Activated T-helper 9 cell treated with anti-CD3 and anti-CD28 coated beads, Interleukin-2, amount 50 U/mL, for 16 hours (primary cell): ENCODE results near the gene AQP6.

Experiments used
- DNase-seq: peaks from one replicate; pipeline ENCODE4 v3.0.0-alpha.2; 2020; ENCODE audit warnings: low read depth

Gene AQP6

DNA sequence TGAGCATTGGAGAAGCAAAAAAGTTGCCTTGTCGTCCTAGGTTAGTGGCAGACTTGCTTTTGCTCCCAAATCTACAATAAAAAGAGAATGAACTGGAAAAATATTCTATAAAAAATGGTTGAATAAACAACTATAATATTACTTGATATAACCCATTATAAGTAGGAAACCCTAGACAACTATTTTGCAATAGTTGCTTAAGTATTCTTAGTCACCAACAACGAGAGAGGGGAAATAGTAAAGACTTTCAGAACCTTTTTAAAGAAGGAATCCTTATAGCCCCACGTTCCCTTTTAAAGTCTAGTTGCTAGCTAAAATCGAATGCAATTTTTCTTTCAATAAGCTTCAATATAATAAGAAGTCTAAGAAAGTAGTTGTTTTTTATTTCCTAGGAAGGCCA lies 17.5 kb downstream of the AQP6 start:
- DNase-seq = no peak

DNA sequence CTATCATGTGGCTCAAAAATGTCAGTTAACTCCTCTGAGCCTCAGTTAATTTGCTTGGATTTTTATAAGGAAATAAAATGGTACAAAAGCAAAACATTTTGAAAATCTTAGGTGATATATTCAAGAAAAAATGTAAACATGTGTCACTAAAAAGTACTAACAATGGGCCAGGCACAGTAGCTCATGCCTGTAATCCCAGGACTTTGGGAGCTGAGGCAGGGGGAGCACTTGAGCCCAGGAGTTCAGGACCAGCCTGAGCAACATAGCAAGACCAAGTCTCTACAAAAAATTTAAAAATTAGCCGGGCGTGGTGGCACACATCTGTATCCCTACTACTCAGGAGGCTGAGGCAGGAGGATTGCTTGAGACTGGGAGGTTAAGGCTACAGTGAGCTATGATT lies 25.7 kb downstream of the AQP6 start:
- DNase-seq = no peak

DNA sequence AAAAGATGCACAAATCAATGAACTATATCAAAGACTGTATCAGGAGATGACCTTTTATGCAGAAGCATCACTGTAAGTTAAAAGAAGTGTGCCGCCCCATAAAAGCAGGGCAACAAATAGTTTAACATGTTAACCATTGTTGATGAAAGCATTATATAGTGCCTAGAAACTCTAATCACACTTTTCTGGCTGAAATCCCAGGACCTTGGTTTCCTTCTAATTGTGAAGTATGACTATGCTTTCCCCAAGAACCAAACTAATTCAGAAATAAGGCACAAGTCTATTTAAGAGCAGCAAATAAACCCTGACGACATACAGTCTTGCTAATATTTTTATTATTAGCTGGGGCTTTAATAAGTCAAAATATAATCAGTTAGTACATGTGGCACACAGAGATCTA lies 30.8 kb downstream of the AQP6 start:
- no peak for DNase-seq

DNA sequence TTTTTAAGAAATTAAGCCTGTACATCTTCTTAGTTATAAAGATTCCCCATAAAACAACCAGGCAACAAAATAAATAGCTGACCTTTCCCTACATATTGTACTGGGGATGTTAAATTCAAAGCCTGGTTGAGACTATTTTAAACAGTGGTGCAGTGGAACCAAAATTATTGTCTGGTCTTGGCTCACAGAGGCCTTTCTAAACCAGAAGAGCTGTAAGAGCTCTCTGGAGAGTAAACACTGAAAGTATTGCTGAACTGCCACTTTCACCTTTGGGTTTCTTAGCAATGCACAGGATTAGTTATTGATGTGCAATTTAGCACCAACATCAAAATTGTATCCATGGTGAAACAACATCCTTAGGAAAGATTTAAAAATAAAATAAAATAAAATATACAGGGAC lies 31.9 kb downstream of the AQP6 start:
- DNase-seq = no peak

DNA sequence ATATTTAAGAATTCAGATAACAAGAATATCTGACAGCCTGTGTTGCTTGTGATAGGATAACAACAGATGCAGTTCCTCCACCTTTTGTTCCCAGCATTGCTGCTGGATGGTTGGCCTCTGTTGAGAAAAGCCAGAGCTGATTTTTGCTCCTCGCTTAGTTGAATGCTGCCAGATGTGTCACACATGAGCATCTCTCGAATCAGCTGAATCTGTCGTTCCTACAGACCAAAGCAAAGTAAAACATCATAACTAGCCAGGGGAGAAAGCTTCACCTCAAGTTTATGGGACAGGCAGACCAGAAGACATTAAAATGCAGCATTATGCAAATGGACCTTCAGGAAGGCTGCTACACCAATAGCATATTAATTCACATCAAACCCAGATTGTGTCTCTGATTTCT lies 32.4 kb downstream of the AQP6 start:
- DNase-seq = no peak

DNA sequence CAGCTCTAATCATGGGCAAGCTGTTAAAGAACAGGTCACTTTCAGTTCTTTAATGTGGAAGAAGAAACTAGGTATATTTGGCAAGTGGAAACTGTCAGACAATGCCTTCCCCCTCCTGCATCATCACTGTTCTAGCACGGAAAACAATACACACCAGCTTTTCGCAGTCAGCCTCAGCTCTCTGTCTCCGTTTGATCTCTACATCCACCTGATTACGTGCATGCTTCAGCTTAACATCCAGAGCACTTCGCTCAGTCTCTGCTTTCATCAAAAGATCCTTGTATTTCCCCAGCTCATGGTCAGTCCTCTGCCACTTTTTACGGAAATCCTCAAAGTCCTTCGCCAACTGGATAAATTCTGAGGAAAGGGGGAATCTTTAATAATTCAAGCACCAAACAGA lies 33.5 kb downstream of the AQP6 start:
- no peak for DNase-seq

DNA sequence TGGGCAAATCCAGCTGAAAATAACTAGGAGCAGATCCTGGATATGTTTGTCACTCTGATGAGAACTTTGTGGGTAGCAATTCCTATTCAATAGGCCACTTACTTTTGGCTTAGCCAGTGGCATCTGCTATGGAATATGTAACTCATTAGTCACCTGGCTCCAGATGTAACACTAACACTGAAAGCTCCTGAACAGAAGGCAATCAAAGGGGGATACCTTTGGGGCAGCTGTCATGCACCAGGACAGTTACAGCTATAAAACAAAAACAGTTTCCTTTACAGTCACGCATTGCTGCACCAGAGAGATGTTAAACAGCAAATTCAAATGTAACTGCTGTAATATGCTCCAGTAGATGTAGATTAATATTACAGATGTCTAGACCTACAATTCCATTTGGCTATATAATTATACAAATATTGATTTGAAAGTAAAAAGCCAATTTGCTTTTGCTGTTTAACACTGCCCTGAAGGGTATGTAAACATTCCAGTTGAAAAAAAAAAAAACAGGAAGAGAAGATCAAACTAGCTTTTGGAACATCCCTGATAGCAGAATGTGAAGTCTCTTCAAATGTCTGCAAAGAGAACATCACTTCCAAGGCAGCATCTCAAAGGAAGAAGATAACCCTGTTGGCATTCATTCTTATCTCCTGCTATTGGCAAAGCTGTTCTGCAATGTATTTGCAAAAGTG lies 34.2 kb downstream of the AQP6 start:
- no peak for DNase-seq

DNA sequence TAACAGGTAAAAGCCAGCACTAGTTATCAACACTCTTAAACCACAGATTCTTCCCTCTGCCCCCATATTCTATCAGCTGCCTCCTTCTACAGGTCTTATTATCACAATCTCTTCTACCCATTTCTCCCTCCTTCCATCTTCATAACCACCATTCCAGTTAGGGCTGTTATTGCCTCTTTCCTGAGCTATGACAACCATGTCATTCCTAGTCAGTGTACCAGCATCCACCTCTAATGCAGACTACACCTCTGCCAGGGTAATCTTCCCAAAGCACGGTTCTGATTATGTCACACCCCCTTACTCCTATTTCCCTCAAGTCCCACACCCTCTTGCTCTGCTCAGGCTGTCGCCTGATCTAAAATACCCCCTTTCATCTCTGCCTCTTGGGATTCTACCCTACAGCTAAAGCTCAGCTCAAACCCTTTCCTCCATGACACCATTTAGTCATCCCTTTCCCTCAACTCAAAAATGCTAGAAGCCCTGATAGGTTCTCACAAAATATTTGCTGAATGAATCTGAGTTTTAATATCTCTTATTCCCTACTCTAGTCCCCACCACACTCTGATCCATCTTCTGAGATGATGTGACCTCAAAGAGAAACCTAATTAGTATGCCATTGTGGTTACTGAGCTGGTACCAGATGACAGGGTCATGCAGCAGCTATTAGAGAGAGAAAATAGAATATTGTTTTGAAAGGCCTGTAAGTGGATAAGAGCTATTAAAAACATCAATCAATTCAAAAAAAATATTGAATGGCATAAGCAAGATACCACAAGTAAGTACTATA lies 40.8 kb downstream of the AQP6 start:
- DNase-seq = no peak

DNA sequence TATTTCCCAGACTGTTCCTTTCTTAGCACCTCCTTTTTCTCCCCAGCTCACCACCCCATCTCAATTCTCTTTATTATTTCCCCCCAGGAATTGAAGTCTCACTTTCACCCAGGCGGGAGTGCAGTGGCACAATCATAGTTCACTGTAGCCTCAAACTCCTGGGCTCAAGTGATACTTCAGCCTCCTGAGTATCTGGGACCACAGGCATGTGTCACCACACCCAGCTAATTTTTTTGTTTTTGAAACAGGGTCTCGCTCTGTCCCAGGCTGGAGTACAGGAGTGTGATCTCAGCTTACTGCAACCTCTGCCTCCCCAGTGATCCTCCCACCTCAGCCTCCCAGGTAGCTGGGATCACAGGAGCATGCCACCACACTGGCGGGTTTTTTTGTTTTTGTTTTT lies 41.6 kb downstream of the AQP6 start:
- DNase-seq = no peak

DNA sequence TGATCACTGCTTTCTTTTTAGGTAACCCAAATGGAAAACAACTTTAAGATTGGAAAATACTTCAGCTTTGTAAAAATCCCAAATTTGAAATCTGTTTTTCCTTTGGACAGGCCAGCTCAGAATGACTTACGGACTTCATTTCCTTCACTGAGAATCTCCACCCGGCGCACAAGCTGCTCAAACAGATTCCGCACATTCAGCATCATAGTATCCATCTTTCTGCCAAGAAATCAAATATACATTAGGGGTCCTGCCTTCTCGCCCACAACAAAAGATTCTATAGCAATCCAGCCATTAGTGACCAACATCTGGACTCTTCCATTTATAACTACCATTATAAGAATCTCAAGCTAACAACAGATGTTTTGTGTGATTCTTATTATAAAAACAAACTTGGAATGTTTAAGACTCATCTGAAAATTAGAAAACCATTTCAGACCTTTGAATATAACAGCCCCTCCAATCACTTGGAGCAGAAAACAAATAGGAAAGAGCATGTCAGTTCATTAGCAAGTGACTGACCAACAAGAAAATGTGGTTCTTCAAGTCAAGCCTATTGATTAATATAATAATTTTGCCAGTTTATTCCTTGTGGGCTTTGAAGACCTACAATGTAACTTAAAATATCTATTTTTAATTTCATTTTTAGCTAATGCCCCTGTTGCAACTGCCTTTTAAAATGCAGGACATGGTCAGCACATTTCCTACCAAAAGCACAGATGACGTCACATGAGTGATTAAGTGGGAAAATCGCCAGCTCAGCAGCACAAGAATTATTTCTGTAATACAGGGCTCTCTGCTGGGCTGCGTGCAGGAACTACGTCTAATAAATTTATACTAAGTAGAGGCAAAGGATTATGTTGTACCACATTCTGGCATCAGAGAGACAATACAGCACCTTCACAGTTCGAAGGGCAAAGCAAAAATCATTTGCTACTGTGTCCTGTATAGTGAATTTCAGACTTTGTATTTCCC lies 44.0 kb downstream of the AQP6 start:
- DNase-seq = no peak

DNA sequence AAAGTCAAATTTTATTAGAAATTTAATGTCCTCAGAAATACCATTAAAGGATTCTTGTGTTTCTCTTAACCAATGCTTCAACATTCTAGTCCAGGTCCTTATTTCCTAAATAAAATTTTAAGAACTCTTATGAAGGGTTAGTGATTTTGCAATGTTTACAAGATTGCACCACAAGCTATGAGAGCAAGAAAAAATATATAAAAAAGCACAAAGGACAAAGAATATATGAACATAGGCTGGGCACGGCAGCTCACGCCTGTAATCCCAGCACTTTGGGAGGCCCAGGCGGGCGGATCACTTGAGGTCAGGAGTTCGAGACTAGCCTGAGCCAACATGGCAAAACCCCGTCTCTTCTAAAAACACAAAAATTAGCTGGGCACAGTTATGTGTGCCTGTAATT lies 44.9 kb downstream of the AQP6 start:
- no peak for DNase-seq

DNA sequence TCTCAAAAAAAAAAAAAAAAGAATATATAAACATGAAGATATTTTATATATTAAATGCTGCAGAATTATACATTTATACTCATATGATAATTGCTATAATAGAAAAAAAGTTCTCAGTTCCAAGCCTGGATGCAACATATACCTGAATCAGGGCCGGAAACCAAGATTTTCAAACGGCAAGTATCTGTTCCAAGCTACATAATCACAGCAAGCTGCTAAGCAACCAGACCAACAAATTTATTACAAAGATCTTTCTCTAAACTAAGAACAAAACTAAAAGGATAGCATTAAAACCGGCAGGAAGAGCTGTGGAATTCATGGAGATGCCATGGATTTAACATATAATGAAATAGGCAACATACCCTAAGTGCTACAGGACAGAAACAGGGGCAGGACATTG lies 45.4 kb downstream of the AQP6 start:
- DNase-seq = no peak

DNA sequence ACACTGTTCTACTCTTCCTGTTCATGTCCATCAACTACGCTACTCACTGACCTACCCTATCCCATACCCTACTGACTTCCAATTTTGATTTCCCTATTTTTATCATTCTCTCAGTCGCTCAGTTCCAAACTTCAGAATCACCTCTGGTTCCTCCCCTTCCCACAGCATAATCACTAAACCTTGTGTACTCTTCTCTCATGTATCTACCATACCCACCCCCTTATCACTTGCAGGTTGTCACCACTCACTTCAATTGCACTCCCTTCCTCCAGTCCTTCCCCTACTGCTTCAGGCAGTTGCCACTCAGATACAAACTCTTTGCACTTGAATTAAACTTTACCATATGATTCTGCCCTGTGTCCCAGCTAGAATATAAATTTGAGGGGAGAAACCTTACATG lies 46.2 kb downstream of the AQP6 start:
- no peak for DNase-seq

DNA sequence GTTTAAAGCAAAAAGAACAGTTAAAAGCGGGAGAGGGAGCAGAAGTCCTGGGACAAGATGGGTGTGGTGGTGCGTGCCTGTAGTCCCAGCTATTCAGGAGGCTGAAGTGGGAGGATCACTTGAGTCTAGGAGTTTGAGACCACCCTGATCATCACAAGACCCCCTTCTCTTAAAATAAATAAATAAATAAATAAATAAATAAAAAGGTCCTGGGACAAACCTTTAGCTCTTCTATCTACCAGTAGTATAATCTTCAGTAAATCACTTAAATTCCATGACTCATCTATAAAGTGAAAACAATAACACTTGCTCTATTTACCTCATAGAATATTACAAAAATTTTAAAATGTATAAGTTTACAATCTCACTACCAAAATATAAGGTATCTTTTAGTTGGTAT lies 46.8 kb downstream of the AQP6 start:
- DNase-seq = no peak

DNA sequence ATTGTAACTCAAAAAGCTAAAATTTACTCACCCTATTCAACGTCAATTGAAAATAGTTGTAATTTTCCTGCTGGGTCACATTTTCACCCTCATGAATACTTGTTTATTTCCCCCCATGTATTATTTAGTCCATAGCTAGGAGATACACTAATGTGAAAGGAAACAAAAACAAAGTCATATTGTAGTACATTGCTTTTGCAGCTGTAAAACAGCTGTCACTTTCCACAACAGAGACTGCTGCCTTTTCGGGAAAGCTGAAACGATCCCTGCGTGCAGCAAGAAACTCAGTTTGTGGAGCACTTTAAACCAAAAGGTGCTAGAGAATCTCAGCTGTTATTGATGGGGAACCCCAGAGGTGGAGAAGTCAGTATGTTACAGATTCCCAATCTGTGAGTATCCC lies 48.3 kb downstream of the AQP6 start:
- no peak for DNase-seq

DNA sequence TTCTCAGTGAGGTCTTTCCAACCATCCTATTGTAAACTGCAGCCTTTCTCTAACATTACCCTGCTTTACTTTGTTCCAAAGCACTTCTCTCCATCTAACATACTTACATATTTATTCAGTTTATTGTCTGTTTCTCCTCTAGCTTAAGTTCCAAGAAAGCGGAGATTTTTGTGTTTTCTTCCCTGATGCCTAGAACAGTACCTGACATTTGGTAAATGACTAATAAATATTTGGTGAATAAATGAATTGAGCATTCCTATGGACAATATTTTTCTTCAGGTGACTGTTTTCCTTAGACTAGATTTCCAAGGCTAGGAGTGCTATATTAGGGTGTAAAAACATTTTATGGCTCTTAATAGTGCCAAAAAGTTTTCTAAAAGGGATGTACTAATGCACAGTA lies 50.2 kb downstream of the AQP6 start:
- no peak for DNase-seq

DNA sequence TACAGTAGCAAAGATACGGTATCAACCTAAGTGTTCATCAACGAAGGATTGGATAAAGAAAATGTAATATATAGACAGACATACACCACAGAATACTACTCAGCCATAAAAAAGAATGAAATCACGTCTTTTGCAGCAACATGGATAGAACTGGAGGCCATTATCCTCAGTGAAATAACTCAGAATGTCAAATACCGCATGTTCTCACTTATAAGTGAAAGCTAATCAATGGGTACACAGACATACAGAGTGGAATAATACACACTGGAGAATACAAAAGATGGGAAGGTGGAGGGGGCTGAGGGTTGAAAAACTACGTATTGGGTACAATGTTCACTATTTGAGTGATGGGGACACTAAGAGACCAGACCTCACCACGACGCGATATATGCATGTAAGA lies 51.5 kb downstream of the AQP6 start:
- DNase-seq = no peak

DNA sequence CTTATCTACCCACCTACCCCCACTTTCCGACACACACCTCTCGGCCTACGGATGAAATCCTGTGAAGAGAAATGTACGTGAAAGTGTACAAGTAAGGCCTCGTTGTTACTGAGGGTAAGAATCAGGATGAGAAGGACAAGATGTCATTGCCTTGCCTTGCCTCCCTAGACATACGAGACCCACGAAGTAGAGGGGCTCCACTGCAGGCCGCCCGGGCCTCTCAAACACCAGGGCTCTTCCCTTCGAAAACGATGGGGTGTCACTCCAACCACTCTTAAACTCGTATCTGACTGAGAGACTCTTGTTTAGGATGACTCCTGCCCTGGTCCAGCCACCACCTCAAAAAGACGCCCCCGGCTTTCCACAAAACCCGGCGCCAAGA lies 52.0 kb downstream of the AQP6 start:
- DNase-seq = no peak

DNA sequence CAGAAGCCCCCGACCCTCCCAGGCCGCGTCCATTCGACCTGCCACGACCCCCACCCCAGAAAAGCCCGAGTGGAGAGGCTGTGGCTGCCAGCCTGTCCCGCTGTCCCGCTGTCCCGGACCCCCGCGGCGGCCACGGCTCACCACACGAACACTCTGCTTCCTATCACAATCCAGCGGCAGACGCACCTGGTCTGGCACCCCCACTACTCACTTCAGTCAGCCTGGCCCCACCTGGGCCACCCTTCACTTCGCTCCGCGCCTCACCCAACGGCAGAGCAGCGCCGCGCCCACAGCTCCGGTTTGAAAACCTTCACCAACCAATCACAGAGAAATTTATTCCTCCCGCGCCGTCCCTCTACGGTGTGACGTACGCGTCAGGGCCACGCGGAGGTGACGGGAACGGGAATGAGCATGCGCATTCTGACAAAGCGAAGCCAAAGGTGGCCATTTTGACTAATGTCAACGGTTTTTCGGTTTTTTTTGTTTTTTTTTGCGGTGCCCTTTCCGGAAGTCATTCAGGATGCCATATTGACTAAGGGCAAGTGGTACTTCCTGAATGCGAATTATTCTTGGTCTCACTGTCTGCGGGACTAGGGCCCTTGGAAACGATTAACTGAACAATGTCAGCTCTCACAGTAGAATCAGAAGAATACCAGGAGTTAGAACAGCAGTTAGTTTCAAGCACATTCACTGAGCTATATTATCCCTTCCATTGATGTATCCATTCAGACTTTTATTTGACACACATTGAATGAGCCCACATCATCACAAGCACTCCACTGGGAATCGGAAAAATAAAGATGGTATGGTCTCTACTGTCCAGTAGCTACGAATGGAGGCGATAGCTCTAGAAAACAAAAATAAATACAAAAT lies 52.7 kb downstream of the AQP6 start, which contains the start of gene RACGAP1:
TSS of gene RACGAP1 (minus strand) at position 308 of the 873 bp plus-strand sequence. CDS start 8,779 bp downstream, outside the sequence.
- peak; percentile 90 for DNase-seq

DNA sequence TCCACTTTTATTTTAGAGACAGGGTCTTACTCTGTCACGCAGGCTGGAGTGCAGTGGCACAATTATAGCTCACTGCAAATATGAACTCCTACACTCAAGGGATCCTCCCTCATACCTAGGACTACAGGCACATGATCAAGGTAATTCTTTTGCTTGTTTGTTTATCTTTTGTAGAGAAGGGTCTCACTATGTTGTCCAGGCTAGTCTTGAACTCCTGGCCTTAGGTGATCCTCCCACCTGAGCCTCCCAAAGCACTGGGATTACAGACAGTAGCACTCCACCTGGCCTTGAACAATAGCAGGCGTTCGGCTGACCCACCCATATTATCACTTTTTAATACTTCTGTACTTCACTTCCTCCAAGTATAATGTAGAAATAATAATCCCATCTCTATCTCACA lies 53.9 kb downstream of the AQP6 start:
- DNase-seq = no peak
